GM12872 (cell line): ENCODE measurements around the gene DUOX1.

Experiments used
- CTCF ChIP-seq: IDR thresholded peaks from 3 replicates; pipeline ENCODE4 v1.5.1; 2011; ENCODE audit warnings: low read depth, mild to moderate bottlenecking, low read length, moderate library complexity; ENCODE audit not compliant: insufficient read depth

Gene DUOX1

DNA sequence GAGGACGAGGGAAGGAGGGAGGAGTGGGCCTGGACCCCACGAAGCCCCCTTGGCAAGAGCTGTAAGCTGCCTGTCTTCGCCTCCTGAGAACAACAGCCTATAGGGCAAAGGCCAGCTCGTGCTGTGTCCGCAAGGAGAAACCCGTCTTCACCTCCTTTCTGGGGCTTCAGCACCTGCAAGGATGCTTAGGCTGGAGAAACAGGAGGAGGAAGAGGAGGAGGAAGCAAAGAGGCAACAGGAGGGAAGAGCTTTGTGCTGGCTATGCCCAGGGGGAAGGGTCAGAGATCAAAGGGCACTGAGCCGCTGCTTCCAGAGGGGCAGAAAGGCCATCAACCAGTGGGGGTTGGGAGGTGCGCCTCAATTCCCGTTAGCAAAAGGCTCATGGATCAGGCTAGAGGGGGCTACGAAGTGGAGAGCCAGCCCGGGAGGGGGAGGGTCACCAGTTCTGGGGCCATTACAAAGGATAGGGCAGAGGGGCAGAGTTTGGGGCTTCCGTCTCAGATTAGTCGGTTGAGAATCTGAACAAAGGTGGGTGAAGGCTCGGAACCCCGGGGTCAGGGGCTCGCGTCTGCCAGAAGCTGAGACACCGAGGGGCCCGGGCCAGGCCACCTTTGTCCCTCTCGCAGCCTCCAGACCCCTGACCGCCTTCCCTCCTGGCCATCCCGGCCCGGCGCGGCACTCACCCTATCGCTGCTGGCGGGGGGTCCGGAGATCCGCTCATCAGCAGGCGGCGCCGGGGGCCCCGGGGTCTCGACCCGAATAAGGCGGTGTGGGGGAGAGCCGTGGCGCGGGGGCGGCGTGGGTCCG lies 57.2 kb downstream of the DUOX1 start:
- TF ChIP-seq CTCF = no peak

GRCh38 chr15:45187578-45187893 lies 57.7 kb downstream of the DUOX1 start:
- TF ChIP-seq CTCF = no peak

DNA sequence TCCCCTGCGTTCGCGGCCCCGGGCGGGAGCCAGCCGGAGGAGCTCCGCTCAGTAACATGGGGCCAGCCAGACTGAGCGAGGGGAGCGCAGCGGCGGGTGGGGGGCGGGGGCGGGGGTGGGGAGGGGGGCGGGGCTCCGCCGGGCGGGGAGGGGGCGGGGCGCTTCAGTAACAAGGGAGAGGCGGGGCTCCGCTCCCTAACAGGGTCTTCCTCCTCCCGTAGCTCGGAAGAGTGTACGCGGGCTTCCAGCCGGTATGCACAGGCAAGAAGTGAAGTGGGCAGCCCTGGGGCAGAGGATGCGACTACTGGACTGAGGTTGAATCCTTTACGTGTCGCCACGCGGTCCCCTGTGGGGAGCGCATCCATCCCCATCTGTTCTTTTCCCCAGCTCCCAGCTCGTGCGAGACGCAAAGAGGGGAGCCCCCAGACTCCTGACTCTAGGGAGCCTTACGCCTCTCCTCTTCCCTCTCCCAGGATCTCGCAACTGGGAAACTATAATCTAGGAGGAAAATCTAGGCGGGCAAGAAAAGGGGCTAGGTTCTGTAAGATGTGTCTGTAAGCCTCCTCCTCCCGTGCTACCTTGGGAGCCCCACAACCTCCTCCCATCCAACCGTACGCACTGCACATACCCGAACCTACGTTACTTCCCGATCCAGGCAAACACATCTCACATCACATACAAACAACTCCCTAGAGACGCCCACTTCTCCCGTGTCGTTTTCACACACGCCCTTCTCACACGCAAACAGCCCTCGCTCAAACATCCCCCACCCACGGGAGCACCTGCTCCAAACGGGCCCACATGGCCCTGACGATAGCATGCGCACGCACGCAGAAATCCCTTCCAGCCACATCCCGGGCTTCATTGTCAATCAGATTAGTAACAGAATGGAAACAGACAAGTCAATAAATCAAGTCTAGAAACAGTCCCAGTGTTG lies 58.4 kb downstream of the DUOX1 start, which contains the start of gene SHF:
Gene SHF, minus strand, starts transcription at position 73 of the 937 bp plus-strand sequence. Its CDS starts 15 bp downstream, at position 58.
- TF ChIP-seq CTCF = no peak

DNA sequence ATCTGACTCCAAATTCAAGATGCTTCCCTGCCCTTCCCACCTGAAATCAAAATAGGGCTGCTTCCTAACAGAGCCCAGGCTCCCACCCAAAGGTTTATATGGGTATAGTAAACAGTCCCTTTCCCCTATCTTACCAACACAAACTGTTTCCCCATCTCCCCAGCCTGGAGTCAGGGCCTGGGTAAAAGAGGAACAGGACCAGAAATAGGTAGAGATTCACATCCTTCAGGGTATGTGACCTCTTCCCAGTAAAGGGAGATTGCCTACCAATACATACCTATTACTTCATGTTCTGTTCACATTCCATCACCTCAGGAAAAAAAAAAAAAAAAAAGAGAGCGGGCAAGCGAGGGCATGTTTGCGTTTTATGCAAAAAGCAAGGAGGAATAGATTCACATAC lies 67.7 kb downstream of the DUOX1 start:
- no peak for TF ChIP-seq CTCF

GRCh38 chr15:45198337-45199135 lies 68.7 kb downstream of the DUOX1 start:
- TF ChIP-seq CTCF = peak; percentile 91

DNA sequence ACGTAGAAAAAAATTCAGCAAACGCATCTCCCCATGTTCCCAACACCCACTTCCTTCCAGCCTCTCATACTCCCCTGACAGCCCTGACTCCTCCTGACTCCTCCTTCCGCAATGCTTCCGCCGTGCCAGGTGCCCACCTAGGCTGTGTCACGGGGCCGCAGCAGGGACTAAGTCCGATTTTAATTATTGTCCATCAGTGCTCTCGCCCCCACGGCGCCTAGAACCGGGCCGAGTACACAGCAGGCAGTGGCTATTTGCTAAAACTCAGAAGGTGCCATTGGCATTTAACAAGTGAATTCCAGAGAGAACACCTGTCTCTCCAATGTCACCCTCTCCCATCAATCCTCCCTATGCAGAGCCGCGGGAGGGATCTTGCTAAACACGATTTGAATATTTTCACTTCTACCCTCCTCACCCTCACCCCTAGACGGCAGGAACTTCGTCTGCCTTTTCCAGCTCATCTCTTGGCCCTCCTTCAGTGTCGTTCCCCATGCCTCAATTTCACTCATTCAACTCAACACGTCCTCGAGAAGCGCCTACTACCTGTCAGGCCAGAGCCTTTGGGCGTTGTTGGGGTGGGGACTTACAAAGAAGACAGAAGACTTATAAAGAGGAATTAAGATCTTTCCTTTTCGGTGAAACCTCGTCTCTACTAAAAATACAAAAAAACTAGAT lies 69.5 kb downstream of the DUOX1 start:
- TF ChIP-seq CTCF = no peak
